NCI-H1930 (cell line): ENCODE measurements around the gene CDC37.
"Not testable (repeated sequence)": the region's sequence is repeated elsewhere in the genome, so short reads cannot be mapped to it uniquely, and the experiment has no call there.

ENCODE experiments used
- DNase-seq, 2 experiments: peaks; one replicate each; lab custom pipeline; 2025; lab: John Stamatoyannopoulos, UW

The CDC37 gene

DNA sequence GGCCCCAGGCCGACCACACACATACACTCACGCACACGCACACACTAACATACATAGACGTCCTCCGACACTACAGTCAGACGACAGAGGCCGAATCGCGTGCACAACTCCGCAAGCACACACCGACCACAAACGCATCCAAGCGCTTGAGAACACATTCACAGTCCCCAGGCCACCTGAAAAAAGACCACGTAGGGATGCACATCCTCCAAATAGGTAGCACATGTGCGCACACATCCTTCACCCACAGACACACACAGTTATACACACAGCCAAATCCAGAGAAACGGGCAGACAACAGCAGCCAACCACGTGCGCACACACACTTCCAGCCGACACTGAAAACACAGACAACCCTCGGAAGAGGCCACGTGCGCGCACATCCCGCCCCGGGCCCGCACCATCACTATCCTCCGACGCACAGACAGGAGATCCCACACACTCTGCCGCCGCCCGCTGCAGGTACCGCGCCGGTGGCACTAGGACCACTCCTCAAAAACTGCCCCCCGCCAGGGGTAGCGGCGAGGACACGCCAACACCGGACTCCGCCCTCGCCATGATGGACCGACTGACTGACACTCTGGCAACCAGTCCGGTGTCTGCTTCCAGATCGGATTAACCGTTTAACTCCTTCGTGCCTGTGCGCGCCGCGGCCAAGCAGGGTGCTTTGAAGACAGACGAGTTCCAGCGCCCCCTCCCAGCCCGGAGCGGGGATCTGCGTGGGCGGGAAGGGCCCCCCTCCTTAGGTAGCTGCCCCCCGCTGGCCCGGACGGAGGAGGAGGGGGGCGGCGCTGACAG is 16.5 kb upstream of the CDC37 start:
- peak; percentile 59 to 60 for DNase-seq

DNA sequence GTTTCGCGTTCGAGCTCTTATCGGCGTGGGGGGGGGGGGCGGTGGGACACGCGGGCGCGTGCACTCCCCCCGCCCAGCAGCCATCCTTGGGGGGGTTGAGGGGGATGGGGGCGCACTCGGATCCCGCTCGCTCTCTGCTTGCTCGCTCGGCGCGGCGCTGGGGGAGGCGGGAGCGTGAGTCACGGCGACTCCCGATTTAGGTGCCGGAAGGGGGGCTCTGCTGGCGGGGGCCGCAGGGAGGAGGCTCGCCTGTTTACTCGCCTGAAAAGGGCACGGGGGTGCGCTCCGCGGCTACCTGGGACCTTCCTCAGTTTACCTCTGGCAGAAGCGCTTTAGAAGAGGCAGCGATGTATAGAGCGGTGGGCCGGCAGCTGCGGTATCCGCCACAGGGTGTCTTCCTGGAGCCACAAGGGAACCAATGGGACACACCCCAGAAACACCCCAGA is 15.9 kb upstream of the CDC37 start:
- no peak for DNase-seq

DNA sequence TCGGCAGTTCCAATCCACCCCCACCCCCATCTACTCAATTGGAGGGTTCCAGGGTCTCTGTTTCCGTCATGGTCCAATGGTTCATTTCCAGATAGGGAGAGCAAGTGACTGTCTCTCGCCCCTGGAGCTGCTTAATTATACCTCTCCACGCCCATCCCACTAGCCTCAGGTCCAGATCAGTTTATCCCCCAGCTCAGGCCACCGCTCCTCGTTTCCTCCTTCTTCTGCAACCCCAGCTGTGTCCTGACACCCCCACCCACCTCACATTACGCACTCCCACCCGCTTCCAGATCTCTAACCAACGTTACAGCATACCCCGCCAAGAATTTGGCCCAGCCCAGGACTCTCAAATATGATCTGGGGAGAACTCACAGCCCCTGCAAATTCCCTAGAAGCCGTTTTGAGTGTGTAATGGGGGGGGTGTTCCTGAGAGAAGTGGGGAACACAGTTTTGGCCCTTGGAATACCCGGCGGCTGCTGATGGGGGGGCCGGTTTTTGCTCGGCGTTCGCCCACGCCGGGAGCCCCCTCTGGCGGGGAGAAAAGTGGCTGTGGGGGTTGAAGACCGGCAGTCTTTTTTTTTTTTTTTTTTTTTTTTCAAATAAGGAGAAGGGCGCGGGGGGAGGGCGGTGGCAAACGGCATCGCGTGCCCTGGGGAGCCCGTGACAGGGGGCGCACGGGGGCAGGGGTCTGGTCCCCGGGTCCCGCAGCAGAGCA is 15.3 kb upstream of the CDC37 start:
- DNase-seq = no peak

DNA sequence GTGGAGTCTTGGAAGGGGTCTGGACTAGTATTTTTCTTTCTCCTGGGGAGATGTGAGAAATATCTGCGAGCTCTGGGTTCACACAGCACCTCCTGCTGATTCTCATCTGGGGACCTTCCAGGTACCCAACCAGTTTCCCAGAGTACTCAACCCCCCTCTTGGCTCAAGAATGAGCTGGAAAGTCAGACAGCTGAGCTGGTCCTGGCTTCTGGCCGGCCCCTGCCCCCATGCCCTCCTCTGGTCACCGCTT is 14.8 kb upstream of the CDC37 start:
- DNase-seq = no peak

DNA sequence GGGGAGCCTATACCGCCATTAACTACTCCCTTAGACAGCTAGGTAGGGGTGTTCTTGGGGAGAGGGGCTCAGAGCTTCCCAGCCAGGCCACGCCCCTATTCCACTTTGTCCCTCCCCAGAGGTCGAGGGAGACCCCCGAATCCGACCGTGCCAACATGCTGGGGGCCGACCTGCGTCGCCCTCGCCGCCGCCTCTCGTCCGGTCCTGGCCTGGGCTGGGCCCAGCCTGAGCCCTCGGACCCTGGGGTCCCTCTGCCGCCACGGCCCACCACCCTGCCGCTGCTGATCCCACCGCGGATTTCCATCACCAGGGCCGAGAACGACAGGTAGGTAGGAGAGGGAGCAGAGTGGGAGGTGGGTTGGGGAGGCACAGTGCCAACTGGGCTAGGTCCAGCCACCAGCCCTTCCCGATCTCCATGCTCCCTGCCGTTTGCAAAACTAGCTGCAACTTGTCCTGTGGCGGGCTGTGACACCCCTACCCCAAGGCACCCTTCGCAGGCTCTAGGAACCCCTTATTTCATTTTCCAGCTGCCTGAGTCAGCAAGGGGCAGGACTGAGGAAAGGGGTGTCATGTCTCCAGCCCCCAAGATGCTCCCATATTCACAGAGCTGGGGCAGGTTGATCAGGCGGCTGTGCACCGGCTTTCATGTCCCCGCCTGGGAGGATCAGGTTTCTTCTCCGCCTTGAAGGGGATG is 14.3 kb upstream of the CDC37 start:
- no peak for DNase-seq

DNA sequence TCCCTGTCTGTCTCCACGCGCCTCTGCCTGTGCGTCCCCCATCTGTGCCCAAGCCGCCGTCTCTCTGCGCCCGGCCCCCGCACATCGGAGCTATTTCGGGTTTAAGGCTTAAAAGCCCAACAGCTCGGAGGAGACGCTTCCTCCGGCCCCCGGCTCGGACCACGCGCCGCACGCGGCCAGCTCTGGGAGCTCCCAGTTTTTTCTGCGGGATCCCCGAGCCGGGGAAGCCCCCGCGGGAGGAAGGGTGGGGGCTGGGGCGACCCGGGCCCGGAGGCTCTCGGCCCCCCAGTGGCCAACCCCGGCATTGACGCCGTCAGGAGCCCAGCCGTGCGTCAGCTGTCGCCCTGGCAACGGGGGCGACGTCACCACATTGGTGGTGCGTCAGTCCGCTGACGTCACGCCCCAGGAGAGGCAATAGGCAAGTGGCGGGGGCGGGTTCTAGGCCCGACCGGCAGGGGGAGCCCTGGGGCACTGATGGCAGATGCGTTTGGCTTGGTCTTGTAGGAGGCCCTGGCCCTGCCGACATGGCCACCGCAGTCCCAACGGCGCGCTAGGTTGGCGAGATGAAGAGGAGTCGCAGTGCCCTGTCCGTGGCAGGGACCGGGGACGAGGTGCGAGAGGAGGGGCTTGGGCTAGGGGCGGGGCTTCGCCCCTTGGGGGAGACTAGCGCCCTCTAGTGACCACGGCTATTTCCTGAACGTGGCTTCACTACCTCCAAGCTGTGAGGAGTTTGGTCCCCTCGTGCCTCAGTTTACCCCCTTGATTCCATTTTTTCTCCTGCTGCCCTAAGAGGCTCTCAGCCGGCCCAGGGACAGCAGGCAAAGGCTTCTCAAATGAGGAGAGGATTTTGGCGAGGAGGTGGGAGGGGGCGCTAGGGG is 13.3 kb upstream of the CDC37 start:
- DNase-seq = peak; percentile 82 to 91

DNA sequence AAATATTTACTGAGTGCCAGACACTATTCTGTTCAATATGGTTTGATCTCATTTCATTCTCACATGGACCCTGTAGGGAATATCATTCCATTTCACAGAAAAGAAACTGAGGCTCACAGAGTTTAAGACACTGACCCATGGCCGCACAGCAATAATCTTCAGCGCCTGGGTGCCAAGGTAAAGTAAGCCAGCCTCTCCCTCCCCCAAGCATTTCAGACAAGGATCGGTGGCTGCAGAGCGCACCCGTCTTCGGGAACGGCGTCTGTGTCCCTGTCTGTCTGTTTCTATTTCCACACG is 12.7 kb upstream of the CDC37 start:
- DNase-seq = no peak

DNA sequence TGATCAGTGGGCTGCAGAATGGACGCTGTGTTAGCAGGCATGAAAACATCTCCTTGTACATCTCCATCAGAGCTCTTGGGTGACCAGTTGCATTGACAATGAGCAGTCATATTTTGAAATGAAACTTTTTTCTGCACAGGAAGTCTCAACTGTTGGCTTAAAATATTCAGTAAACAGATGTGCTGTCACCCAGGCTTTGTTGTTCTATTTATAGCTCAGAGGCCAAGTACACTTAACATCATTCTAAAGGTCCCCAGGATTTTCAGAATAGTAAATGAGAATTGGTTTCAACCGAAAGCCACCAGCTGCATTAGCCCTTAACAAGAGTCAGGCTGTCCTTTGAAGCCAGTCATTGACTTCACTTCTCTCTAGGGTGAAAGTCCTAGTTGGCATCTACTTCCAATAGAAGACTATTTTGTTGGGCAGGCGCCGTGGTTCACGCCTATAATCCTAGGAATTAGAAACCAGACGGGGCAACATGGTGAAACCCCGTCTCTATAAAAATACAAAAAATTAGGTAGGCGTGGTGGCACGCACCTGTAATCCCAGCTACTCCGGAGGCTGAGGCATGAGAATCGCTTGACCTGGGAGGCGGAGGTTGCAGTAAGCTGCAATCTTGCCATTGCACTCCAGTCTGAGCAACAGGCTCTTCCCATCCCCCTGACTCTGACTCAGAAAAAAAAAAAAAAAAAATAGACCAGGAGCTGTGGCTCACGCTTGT is 9.1 kb upstream of the CDC37 start:
- no peak for DNase-seq

DNA sequence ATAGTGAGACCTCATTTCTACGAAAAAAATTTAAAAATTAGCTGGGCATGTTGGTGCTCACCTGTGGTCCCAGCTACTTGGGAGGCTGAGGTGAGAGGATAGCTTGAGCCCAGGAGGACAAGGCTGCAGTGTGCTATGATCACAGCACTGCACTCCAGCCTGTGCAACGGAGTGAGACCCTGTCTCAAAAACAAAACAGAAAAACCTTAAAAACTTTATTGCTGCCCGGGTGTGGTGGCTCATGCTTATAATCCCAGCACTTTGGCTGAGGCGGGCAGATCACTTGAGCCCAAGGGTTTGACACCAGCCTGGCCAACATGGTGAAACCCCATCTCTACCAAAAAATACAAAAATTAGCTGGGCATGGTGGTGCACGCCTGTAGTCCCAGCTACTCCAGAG is 7.9 kb upstream of the CDC37 start:
- DNase-seq = not testable (repeated sequence)

DNA sequence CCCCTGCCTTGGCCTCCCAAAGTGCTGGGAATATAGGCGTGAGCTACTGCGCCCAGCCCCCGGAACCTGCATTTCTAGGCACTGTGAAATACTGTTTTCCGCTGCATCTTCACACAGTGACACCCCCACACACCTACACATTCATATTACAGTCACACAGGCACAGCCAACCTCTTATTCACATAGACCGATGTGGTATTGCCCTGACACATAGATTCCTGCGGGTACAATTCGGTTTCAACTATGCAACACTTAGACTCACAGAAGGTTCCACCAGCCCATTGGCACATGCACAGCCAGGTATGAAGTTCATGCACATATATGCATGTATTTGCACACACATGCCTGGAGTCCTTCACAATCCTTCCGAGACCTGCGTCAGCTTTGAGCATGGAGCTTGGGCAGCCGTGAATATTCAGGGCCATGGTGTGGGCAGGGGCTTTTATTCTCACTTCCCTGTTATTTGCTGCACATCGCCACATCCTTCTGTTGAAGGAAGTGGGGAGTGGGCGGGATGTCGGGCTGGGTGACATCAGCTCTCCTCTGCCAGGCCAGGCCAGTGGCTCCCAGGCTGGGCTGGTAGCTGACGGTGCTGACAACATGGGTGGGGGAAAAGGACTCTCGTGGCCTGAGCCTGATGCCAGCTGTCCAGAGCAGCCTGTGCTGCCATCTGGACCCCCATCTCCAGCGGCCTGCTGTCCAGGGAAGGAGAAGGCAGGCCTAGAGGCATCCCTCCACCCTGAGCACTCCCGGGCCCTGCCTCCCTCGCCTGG is 5.4 kb upstream of the CDC37 start:
- no peak for DNase-seq

DNA sequence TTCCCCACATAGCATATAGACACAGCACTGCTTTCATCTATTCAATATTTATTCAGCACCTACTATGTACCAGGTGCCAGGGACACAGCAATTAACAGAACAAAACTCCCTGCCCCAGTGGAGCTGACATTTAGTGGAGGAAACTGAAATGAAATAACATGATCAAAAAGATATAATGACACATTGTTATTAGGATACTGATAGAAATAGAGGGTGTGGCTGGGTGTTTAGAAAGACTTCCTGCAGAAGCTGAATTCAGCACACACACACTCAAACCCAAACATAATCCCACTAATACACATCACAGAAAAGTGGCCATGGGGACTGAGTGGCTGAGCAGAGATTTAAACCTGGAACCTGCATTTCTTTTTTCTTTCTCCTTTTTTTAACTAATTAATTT is 3.8 kb upstream of the CDC37 start:
- DNase-seq = no peak

DNA sequence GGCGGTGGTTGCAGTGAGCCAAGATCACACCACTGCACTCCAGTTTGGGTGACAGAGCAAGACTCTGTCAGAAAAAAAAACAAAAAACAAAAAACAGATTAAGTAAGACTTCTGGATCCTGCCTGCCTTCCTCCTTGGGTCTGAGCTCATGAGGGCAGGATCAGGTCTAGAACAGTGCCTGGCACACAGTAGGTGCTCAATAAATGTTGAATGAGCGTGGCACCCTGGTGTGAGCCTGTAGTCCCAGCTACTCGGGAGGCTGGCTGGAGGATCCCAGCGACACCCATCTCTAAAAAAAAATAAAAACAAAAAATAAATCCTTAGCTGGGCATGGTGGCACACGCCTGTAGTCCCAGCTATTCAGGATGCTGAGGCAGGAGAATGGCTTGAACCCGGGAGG is 2.8 kb upstream of the CDC37 start:
- DNase-seq = no peak

DNA sequence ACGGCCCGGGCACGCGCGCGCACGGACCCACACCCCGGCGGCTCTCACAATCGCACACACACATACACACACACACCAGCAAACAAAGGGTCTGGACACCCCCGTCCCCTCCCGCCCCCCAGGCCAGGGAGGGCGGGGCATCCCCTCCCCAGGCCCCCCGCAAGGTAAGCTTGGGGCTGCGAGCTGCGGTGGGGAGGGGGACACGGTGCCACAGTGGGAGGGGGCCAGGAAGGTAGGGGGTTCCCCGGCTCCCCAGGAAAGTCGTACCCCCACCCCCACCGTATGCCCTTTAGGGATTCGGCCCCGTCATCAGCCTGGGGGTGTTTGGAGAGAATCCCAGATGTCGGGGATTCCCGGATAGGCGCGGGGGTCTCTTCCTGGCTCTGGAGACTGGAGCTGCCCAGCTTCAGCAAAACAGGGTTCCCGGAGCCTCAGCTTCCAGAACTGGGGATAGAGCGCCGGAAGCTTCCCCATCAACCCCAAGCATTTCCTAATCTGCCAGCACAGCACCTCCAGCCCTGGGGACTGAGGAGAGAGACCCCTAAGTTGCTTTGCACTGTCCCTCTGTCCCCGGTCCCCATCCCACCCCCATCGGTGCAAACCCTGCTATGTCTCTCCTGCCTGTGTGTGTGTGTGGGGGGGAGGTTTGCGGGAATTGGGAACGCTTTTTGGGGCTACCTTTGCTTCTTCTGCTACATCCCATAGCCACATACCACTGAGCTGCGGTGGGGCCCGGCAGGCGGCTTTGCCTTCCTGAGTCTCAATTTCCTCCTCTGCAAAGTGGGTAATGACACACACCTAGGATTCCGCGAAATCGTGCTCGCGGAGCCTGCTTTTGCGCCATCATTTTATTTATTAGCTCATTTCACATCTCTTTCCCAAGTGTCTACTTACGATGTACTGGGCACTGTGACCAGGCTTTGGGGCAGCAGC is 1.8 kb upstream of the CDC37 start:
- no peak for DNase-seq

DNA sequence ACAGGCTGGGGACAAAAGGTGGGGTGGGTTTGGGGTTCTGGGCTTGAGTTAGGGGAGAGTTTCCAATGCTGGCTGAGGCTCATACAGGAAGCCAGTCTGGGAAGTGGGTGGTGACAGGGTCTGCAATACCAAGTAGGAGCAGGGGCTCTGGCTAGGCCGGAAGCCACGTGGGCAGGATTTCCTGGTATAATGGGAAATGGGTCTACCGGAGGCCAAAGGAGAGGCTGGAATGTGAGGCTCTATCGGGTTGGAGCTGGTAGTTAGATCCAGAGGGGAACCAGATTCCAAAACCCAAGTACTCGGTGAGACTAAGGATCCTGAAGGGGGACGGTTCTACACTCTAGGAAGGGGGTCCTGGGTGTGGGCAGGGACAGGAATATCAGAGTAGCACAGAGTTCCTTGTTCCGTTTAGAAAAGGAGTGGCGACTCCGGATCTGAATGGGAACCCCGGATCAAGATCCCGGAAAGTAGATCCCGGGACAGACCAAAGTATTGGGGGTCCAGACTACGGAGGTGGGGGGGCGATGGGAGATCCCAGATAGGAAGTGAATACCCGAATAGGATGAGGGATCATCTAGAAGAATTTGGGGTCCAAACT is 802 bp downstream of the CDC37 start:
- DNase-seq = no peak

DNA sequence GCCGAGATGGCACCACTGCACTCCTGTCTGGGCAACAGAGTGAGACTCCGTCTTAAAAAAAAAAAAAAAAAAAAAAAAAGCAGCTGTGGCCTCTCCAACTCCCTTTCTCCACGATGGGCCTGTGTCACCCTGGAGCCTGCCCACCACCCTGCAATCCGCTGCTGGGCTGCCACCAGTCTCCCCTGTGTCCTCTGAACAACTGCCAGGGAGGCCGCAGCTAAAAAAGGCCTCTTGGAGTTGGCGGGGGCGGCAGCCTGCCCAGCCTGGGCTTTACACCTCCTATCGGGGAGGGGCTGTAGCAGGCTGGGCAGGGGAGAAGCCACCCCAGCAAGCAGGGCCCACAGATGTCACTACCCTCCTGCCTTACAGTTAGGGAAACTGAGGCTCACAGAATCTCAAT is 3.5 kb downstream of the CDC37 start:
- DNase-seq = no peak

DNA sequence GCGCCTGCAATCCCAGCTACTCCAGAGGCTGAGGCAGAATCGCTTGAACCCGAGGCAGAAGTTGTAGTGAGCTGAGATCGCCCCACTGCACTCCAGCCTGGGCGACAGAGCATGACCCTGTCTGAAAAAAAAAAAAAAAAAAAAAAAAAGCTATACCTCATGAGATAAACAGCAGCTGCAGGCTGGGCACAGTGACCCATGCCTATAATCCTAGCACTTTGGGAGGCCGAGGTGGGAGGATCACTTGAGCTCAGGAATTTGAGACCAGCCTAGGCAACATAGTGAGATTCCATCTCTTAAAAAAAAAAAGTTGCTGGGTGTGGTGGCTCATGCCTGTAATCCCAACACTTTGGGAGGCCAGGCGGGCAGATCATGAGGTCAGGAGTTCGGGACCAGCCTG is 4.0 kb downstream of the CDC37 start:
- not testable (repeated sequence) for DNase-seq

DNA sequence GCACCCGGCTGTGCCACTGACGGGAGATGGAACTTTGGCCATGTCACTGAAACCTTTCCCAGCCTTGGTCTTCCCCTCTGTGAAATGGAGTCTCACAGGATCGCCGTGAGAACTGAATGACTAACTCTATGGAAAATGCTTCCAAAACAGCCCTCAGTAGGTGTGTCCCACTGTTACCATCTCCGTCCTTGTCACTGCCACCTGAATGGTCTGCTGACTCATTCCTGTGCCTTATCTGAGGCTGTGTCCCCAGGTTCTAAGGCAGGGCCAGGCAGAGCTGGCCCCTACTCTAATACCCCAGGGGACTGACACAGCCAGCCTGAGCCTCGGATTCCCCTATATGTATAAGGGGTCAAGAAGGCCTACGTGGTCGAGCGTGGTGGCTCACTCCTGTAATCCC is 4.5 kb downstream of the CDC37 start:
- DNase-seq = no peak

DNA sequence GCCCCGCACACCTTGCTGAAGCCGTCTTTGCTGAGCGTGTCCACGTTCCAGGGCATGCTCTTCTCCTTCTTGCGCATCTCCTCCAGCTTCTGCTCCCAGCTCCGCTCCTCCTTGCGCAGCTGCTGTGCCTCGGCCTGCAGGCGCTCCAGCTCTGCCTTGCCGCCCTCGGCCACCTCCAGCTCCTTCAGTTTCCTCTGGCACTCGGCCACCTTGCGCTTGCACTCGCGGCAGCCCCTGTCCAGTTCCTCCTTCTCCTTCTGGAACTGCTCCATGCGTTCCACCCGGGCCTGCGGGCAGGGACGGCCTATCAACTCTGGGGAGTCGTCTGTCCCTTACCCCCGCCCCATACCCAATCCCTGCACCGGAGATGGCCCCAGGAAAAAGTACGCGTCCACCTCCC is 7.4 kb downstream of the CDC37 start:
- no peak for DNase-seq

DNA sequence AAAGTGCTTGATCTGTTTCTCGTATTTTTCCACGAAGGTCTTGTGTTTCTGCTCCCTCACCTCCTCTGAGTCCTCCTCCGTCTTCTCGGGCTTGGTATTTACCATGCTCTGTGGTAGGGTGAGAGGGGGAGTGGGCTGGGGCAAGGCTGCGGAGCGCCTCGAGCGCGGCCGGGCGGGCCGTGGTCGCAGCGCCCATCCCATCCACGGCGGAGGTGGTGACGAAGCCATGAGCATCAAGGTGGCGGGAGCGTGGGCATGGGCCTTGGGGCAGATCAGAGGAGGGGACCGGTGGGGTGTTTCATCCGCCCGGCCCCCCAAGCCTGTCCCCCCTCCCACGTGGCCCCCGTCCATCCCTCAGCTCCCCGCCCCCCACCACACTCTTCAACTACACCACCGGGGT is 7.9 kb downstream of the CDC37 start:
- DNase-seq = no peak

DNA sequence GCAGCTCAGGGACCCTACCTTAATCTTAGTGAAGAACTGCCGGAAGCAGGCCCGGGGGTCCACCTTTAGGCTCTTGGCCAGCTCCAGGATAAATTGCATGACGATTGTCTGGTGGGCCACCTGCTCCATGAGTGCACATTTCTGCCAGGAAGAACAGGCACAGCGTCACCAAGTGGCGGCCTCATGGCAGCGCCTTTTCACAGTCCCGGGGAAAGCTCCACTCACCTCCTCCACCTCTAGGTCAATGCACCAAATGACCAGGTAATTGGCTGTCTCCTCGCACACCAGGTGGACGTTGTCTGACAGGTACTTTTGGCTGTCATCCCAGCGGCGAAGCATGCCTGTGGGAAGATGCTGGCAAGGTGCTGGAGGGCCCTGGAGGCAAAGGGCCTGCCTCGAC is 8.3 kb downstream of the CDC37 start:
- no peak for DNase-seq
